GM12872 (cell line): Measurements from ENCODE around the gene DSG1.

Experiments used
- TF ChIP-seq, protein P1 (sequence below): IDR thresholded peaks from 3 replicates; pipeline ENCODE4 v1.5.1; 2011; ENCODE audit warnings: low read depth, mild to moderate bottlenecking, low read length, moderate library complexity; ENCODE audit not compliant: insufficient read depth

The DSG1 gene

DNA sequence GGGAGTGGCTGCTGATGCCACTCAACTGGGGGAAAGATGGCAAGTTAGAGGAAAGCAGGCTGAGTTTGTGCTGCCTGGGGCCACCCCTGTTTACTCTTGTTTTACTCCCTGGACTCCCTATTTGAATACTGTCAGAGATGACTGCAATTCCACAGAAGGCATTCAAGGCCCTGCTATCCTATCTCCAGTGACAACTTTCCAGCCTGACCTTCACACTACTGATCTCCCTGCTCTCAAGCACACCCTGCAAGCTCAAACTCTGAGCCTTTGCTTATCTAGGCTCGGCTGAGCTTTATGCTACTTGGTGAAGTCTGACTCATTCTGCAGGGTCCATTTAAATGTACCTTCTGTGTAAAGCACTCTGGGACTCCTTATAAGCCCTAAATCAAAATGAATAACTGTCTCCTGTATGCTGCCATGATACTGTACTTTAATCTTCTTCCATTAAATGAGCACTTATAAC, 39.3 kb upstream of the DSG1 start:
- TF ChIP-seq, protein P1, sequence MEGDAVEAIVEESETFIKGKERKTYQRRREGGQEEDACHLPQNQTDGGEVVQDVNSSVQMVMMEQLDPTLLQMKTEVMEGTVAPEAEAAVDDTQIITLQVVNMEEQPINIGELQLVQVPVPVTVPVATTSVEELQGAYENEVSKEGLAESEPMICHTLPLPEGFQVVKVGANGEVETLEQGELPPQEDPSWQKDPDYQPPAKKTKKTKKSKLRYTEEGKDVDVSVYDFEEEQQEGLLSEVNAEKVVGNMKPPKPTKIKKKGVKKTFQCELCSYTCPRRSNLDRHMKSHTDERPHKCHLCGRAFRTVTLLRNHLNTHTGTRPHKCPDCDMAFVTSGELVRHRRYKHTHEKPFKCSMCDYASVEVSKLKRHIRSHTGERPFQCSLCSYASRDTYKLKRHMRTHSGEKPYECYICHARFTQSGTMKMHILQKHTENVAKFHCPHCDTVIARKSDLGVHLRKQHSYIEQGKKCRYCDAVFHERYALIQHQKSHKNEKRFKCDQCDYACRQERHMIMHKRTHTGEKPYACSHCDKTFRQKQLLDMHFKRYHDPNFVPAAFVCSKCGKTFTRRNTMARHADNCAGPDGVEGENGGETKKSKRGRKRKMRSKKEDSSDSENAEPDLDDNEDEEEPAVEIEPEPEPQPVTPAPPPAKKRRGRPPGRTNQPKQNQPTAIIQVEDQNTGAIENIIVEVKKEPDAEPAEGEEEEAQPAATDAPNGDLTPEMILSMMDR = no peak

DNA sequence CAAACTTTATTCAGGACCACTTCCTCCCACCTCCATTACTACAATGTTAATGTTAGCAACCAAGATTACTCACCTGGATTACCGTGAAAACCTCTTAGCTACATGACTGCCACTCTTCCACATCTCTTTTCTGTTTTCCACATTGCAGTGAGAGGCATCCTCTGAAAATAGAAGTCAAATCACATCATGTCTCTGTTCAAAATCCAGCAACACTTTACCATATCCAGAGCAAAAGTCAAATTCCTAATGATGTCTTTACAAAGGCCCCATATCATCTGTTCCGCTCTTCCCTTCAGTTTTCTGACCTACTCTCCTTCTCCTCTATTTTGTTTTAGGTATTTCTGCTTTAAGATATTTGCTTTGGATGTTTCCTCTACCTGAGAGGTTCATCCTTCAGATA, 37.5 kb upstream of the DSG1 start:
- TF ChIP-seq, protein P1 = no peak

DNA sequence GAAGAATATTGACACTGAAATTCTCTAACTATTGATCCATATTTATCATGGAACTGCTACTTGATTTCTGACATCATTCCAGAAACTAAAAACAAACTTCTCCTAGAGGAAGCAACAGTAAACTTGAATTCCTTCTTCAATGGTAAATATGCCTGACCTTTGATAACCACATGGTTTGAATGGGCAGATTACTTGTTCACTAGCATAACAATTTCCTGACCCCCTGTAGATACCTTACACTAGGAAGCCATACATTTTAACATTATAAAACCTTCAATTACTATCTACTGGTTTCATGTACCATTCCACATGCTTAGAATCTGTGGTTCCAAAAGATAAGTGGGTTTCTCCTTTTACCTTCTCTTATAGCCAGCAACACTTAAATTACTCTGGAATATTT, 36.5 kb upstream of the DSG1 start:
- TF ChIP-seq, protein P1 = no peak

DNA sequence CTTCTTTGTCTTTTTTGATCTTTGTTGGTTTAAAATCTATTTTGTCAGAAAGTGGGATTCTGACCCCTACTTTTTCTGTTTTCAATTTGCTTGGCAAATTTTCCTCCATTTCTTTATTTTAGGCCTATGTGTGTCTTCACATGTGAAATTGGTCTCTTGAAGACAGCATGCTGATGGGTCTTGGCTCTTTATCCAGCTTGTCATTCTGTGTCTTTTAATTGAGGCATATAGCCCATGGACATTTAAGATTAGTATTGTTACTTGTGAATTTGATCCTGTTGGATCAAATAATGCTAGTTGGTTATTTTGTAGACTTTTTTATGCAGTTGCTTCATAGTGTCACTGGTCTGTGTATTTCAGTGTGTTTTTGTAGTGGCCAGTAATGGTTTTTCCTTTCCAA, 26.3 kb upstream of the DSG1 start:
- TF ChIP-seq, protein P1 = no peak

DNA sequence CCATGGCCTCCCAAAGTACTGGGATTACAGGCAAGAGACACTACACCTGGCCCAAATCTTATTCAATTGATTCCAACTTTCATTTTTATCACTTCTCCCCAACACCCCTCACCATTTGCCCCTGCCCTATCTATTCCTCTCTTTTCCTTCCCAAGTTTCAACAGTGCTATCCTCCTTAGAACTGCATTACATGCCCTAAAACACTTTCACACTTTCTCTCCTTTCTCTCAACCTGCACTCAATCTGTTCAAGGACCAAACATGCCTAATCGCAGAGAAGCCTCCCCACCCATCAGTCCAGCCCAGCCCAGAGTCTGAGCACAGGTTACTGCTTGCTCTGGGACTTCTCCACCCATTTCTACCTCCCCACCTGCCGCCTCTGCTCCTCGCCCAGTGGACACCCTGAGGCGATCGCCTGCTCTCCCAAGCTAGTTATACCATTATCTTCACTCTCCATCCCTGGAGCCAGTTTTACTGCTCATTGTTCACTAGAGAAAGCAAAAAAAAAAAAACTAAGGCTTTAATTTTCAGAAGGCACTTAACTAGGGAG, 23.7 kb upstream of the DSG1 start:
- TF ChIP-seq, protein P1 = no peak

DNA sequence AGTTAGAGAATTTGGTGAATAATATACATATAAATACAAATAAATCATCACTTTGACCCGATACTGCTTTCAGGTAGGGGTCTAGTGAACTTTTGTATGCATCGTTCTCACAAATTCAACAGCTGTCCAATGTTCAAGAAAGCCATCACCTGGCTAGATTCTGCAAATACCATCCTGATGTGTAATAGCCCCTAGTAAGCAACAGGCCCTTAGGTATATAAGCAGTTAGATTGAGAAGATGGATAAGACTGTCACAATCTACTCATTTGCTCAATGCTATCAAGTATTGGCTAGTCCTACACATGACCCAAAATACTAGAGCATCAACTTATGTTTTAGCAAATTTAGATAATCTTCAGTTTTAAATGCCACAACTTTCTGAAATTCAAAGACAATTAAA, 20.7 kb upstream of the DSG1 start:
- TF ChIP-seq, protein P1 = no peak

DNA sequence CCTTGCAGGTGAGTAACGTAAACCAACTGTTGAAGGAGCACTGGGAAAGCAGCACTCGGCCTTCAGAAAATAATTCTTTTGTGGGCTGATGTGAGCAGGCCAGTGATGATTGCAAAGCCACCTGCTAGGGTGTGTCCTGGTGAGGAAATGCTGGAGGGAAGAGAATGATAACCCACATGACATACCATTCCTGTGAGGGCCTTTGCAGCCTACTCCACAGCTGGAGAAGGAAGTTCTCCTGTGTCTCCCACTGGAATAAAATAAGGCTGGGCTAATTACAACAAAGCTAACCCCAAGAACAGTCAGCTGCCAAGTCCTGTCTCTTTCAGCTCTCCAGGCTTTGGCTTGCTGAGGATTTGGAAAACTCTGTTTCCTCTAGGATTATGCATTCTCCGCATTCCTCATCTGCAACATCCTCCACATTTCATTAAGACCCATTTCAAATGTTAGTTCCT, 16.7 kb upstream of the DSG1 start:
- TF ChIP-seq, protein P1 = no peak
